K562 treated with DMSO at 1 percent for 48 hours (cell line): Measurements from ENCODE around the gene FGR. TPM values are rescaled to one million over a fixed set of nuclear protein-coding genes. Genes with fewer than 3 reads are reported as not detected.

Source experiments
- total RNA-seq: library from RNA; unstranded; fragments of 300-600 nt; gene quantifications from 2 replicates; pipeline ENCODE4 v1.2.3, GENCODE V29; 2022; ENCODE audit warnings: low replicate concordance; ENCODE audit errors: extremely low read depth

The FGR gene
- total RNA-seq = not detected in 2 replicates

GRCh38 chr1:27634985-27635367, at the start of gene FGR:
FGR (minus strand) TSS chr1:27635185; CDS start chr1:27623916, 11,269 bp downstream.

GRCh38 chr1:27671964-27672749, 37.2 kb upstream of the FGR start, which contains the start of gene IFI6:
IFI6 (minus strand) TSS chr1:27672192; CDS start chr1:27669314, 2,878 bp downstream.

DNA sequence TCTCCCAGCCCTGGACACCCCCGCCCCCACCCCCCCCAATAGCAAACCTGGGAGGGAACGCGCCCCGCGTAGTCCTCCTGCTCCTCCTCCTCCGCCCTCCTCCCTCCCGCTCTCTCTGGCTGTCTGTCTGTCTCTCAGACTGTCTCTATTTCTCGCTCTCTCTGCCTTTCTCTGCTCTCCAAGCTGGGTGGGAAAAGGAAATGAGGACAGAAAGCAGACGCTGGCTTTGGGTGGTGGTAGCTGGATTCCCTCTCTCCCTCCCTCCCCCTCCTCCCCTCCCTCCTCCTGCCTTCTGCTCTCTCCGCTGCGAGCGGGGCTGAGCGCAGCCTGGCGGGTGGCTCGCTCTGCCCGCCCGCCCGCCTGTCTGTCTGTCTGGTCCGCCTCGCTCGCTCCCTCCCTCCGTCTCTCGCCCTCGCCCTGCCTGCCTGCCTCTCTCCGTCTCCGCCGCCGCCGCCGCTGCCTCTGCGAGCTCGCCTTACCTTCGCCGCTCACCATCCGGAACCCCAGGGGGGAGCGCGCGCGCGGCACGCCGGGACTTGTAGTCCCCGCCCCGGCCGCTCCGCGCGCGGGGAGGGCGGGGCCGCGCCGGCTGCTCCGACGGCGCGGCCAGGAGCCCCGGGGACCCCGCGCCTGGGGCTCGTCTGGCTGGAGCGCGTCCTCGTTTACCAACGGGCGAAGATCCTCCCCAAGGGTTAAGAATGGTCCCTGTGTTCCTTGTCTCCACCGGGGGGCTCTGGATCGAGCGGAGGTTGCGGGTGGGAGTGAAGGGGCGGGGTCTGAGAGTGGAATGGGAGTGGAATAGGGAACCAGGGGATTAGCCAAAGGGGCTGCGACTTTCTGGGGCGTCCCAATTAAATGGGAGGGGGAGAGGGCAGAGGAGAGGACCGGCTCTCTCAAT, 31.1 kb downstream of the FGR start, which contains the start of gene AHDC1:
Gene AHDC1 (minus strand): TSS at position 464 of the 898 bp plus-strand sequence. CDS start 52,029 bp downstream, outside the sequence.

Other genes starting within 250 kb of the FGR start
- gene GPR3, start 242.6 kb downstream of the FGR start, total RNA-seq = not detected in 2 replicates
- gene WASF2, start 145.0 kb downstream of the FGR start, total RNA-seq = not detected in 2 replicates
- not detected in 2 replicates for gene AHDC1, start 31.0 kb downstream of the FGR start, total RNA-seq
- gene IFI6, start 37.0 kb upstream of the FGR start, total RNA-seq = not detected in 2 replicates
- gene FAM76A, start 90.8 kb upstream of the FGR start, total RNA-seq = not detected in 2 replicates
- not detected in 2 replicates for gene STX12, start 138.0 kb upstream of the FGR start, total RNA-seq
- gene PPP1R8, start 195.6 kb upstream of the FGR start, total RNA-seq = not detected in 2 replicates
- gene THEMIS2, start 237.4 kb upstream of the FGR start, total RNA-seq = not detected in 2 replicates